ENCODE measurements around the gene PPP1R36.
A peak's percentile ranks its signal among the peaks of the same experiment; 100 is the strongest.
"Not testable (repeated sequence)": the region's sequence is repeated elsewhere in the genome, so short reads cannot be mapped to it uniquely, and the experiment has no call there.

PPP1R36 gene

GRCh38 chr14:64520699-64521098 is 29.1 kb upstream of the PPP1R36 start:
- no peak for DNase-seq

DNA sequence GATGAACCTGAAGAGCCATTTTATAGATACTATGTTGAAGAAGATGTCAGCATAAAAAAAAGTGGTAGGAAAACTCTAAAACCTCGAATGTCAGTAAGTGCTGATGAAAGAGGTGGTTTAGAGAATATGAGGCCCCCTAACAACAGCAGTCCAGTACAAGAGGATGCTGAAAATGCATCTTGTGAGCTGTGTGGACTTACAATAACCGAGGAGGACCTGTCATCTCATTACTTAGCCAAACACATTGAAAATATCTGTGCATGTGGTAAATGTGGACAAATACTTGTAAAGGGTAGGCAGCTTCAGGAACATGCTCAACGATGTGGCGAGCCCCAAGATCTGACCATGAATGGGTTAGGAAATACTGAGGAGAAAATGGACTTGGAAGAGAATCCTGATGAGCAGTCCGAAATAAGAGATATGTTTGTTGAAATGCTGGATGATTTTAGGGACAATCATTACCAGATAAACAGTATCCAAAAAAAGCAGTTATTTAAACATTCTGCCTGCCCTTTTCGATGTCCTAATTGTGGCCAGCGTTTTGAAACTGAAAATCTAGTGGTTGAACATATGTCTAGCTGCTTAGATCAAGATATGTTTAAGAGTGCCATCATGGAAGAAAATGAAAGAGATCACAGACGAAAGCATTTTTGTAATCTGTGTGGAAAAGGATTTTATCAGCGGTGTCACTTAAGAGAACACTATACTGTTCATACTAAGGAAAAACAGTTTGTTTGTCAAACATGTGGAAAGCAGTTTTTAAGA is 27.0 kb upstream of the PPP1R36 start:
- DNase-seq, result no peak

DNA sequence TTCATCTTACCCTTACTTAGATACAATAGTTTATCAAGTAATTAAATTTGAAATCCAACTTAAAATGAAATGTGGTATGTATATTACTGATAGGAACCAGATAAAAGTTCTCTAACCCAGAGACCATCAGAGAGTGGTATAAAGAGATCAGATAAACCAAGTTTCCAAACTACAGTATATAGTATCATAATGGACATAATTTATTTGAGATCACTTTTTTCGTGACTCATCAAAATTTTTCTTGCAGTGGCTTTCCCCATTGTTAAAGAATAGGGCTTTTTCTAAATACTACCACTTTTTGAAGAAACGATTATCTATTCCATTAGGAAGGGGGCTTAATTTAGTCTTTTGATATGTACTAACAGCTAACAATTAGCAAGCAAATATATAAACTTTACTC is 24.4 kb upstream of the PPP1R36 start:
- DNase-seq, result no peak

DNA sequence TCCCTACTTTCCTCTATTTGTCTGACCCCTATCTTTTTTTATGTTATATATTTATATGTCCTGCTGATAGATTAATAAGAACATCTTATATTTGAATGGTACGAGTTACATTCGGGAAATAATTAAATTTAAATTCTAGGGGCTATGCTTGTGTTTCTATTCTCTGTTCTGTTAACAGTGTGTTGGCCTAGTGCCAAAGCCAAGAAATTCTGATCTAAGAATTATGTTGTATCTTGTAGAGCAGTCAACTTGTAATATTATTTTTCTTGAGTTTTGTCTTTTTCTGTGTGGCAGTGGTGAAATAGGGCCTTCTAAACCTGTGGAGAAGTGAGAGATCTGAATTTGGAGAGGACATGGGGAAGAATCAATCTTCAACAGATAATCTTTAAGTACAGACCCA is 18.2 kb upstream of the PPP1R36 start:
- DNase-seq, result no peak

- DNase-seq, result no peak
Measured at GRCh38 chr14:64536488-64537245, 13.1 kb upstream of the PPP1R36 start.

GRCh38 chr14:64540208-64541202 is 9.3 kb upstream of the PPP1R36 start, which contains the start of gene HSPA2:
TSS of gene HSPA2 (plus strand) at chr14:64540741. CDS start at chr14:64540850, 109 bp downstream.
- peak; percentile 99 for DNase-seq

GRCh38 chr14:64541261-64541971 is 8.3 kb upstream of the PPP1R36 start:
- DNase-seq, result no peak

DNA sequence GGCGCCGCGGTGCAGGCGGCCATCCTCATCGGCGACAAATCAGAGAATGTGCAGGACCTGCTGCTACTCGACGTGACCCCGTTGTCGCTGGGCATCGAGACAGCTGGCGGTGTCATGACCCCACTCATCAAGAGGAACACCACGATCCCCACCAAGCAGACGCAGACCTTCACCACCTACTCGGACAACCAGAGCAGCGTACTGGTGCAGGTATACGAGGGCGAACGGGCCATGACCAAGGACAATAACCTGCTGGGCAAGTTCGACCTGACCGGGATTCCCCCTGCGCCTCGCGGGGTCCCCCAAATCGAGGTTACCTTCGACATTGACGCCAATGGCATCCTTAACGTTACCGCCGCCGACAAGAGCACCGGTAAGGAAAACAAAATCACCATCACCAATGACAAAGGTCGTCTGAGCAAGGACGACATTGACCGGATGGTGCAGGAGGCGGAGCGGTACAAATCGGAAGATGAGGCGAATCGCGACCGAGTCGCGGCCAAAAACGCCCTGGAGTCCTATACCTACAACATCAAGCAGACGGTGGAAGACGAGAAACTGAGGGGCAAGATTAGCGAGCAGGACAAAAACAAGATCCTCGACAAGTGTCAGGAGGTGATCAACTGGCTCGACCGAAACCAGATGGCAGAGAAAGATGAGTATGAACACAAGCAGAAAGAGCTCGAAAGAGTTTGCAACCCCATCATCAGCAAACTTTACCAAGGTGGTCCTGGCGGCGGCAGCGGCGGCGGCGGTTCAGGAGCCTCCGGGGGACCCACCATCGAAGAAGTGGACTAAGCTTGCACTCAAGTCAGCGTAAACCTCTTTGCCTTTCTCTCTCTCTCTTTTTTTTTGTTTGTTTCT is 7.6 kb upstream of the PPP1R36 start:
- DNase-seq, result no peak

GRCh38 chr14:64542836-64543201 is 6.9 kb upstream of the PPP1R36 start:
- DNase-seq, result no peak

DNA sequence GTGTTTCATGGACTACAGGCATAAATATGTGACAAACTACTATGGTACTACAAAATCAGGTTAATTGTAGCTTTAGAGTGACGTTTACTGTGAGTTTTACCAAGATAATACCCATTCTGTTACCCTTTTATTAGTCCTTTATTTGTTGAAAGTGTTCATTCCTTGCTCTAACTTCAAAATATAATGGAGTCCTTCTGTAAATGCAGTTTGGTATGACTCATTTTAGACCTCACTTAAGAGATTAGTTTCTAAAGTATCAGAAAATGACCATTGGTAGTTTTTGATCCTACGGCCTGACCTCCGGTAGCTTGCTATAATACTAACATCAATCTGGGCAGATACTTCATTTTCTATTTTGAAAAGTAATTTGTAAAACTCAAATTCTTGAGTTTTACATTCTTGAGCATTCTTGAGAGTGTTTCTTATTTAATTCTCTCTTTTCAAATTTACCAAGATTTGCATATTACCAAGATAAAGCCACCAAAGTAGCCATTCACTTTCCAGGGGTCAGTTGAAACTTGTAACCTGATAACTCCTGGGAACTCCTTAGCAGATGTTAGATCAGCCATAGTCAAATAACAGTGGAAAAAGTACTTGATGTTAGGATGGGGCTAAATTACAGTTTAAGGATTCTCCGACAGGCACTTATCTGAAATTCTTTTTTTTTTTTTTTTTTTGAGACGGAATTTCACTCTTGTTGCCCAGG is 5.0 kb upstream of the PPP1R36 start:
- no peak for DNase-seq

DNA sequence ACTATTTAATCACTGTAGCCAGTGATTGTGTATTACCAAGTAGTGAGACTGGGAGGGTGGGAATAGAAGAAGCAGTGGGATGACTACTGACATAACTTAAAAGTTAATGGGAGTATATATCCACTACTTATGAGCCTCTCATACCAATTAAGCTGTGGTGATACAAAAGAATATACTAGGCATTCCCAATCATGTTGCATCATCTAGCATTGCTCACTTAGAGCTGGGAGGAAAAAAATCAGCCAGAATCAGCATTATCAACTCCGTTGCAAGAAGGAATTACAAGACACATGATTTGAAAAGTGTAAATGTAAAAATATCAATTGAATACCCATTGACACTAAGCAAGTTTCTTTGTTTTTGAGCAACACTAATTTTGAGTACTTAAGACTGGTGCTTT is 745 bp upstream of the PPP1R36 start:
- no peak for DNase-seq

DNA sequence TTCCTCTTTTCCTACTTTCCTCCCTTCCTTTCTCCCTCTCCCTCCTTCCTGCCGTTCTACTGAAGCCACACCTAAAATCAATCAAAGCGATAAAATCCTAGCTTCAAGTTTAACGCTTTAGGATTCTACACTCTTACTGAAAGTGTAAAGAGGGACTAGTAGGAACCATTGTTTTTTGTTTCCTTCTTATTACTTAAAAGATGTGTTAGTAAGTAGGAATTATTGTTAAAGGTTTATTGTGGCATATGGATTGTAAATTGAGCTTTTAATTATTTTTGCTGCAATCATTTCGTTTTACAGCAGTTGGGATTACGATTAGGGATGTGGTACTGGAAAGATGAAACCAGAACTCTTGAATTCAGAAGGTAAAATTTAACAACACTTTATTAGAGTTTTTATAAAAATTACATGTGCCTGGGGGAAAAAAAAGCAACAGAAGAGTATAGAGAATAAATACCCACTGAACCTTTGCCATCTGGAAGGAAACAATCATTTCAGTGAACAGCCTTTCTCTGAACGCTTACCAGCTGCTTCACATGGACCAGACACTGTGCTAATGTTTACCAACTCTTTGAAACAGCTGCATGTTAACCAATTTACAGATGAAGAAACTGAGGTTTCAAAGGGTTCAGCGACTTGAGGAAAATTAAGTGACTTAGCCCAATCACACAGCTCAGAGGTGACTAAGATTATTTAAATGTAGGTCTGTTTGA is 1.0 kb downstream of the PPP1R36 start:
- DNase-seq, result peak; percentile 44

DNA sequence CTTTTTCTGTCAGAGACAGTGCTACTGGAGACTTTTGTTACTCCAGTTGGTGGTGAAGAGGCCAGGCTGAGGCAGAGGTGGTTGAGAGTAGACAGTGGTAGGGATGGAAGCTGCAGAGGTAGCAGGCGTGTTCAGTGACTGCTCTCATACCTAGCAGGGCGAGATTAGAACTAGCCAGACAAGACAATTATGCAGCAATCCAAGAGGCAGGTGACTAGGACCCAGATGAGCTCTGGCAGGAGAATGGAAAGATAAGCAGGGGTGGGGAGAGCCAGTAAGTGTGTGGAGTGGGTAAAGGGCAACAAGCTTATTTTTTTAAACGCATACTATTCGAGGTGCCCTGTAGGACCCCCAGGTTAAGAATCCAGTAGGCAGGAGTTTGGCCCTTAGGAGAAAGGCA is 4.8 kb downstream of the PPP1R36 start:
- no peak for DNase-seq

DNA sequence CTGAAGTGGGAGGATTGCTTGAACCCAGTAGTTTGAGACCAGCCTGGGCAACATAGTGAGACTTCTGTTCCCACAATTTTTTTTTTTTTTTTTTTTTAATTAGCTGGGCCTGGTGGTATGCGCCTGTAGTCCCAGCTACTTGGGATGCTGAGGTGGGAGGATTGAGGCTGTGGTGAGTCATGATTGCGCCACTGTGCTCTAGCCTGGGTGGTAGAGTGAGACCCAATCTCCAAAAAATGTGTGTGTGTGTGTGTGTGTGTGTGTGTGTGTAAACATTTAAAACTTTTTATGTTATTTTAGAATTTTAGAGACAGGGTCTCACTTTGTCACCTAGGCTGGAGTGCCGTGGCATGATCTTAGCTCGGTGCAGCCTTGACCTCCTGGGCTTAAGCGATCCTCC is 6.8 kb downstream of the PPP1R36 start:
- DNase-seq, result no peak

GRCh38 chr14:64558216-64558615 is 8.5 kb downstream of the PPP1R36 start:
- not testable (repeated sequence) for DNase-seq

- no peak for DNase-seq
Measured at GRCh38 chr14:64561631-64562030, 11.9 kb downstream of the PPP1R36 start.

DNA sequence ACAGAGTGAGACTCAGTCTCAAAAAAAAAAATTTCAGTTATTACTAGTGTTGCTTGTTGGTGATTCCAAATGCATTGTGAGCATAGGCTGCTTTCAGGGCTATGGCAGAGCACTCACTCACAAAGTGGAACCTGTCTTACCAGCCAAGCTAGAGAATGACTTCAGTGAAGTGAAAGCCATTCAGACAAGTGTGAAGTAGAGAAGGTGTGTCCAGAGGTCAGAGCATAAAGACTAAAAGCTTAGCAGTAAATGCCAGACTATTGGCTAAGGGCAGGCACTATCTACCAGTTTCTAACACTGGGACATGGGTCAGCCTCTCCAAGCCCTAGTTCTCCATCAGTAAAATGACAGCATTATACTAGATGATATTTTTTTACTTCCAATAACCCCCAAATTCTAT is 12.7 kb downstream of the PPP1R36 start:
- no peak for DNase-seq

GRCh38 chr14:64563696-64564095 is 13.9 kb downstream of the PPP1R36 start:
- no peak for DNase-seq

DNA sequence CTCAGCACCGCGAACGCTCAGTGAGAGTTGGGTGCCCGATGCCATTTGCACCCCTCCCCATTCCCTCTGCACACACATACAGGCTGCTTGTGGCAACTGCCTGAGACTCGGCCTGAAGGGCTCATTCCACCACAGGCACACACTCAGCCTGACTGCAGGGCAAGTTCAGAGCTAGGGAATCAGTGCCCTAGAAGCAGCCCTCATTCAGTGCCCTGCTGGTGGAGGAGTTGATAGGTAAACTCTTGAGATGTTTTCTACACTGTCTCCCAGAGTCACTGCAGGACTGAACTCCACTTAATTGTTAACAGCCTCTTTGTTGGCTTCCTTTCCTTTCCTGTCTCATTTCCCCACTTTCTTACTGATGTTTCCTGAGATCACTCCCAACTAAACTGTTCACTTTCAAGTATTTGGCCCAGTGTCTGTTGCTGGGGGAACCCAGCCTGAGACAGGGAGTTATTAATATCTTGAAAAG is 16.9 kb downstream of the PPP1R36 start:
- no peak for DNase-seq

DNA sequence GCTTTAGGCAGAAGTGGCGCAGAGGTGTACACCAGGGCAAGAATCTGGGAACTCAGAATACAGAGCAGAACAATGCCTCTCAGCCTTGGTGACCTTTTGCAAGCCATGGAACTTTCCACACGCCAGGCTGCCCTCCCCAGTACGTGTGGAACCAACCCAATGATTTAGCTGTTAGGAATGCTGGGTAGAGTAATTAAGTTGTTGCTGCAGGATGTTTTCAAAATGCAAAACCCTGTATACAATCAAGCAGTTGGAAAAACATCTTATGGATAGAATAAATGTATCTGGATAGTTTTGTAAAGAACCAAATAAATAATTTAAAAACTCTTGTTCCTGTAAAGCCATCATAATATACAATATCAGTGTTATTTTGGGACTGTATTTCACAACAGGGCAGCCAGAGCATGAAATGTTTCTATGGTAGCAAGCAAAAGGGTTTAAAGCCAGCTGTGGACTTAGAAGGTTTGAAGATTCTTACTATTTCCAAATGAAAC is 19.4 kb downstream of the PPP1R36 start:
- no peak for DNase-seq
